Kidney (tissue), 14 donors: ENCODE results near the gene BRD3OS. TPM values are rescaled to one million over a fixed set of nuclear protein-coding genes. Genes with fewer than 3 reads are reported as not detected.
A peak's percentile ranks its signal among the peaks of the same experiment; 100 is the strongest.

ENCODE experiments used
- DNase-seq, 5 donors: peaks; one replicate each; pipeline ENCODE4 v3.0.0-alpha.2; 2013 to 2020
- FAIRE-seq: peaks from 2 replicates; lab custom pipeline; 2012; peaks lifted over from hg19 to GRCh38; lab: Jason Lieb, UNC
- H3K27ac ChIP-seq, 2 donors: one replicate each; pipeline ENCODE4 v1.7.0; 2013; ENCODE audit warnings: low read depth in 2 of 2, low read length in 2 of 2, inconsistent platforms in 1 of 2
- H3K27me3 ChIP-seq: one replicate; pipeline ENCODE4 v1.7.1; 2013; ENCODE audit warnings: low read length, inconsistent platforms; ENCODE audit not compliant: control insufficient read depth, insufficient read depth
- H3K36me3 ChIP-seq, 3 donors: one replicate each; pipeline versions ENCODE4 v1.7.0 to v1.7.1; 2013; ENCODE audit warnings: low read length in 3 of 3, control low read depth in 1 of 3, inconsistent platforms in 1 of 3; ENCODE audit not compliant: insufficient read depth in 3 of 3, control insufficient read depth in 2 of 3
- H3K4me1 ChIP-seq, 3 donors: one replicate each; pipeline versions ENCODE4 v1.7.0 to v1.7.1; 2013; ENCODE audit warnings: low read length in 3 of 3, inconsistent platforms in 1 of 3, low read depth in 1 of 3; ENCODE audit not compliant: control insufficient read depth in 2 of 3, insufficient read depth in 2 of 3
- H3K4me3 ChIP-seq, 3 donors: one replicate each; pipeline versions ENCODE4 v1.7.0 to v1.8.1; 2013; ENCODE audit warnings: low read length in 3 of 3, control low read depth in 1 of 3, inconsistent platforms in 1 of 3
- H3K9ac ChIP-seq, 3 donors: one replicate each; pipeline versions ENCODE4 v1.7.0 to v1.7.1; 2013; ENCODE audit warnings: low read length in 3 of 3, control low read depth in 1 of 3, inconsistent platforms in 1 of 3
- H3K9me3 ChIP-seq, 3 donors: one replicate each; pipeline versions ENCODE4 v1.7.0 to v1.7.1; 2013; ENCODE audit warnings: low read length in 3 of 3, control low read depth in 1 of 3, inconsistent platforms in 1 of 3; ENCODE audit not compliant: control insufficient read depth in 2 of 3, insufficient read depth in 1 of 3
- CTCF ChIP-seq: IDR thresholded peaks from 3 replicates; pipeline ENCODE4 v1.5.1; 2012; ENCODE audit warnings: mild to moderate bottlenecking, moderate library complexity, borderline replicate concordance; ENCODE audit not compliant: insufficient read depth; ENCODE audit errors: extremely low read depth
- intact Hi-C: fragments of 100-400 bp; cut with DNase I; formaldehyde crosslinking; loops from one replicate; pipeline ENCODE4 v1.11.1; 2022
- polyA plus RNA-seq: library from polyadenylated mRNA; stranded (reverse); fragments of 350-450 nt; fragmentation: Illumina TruSeq; extraction: RNeasy Lipid Tissue Mini Kit (QIAGEN cat#74804); gene quantifications from one replicate; pipeline ENCODE4 v1.2.3, GENCODE V29; 2014; ENCODE audit warnings: low read depth, low replicate concordance; ENCODE audit not compliant: insufficient read depth
- total RNA-seq: library from RNA; stranded (reverse); fragmentation: NEBNext Ultra II Directional; extraction: Animal tissue kit (Norgen Biotek cat#: 25700); gene quantifications from one replicate; pipeline ENCODE4 v1.2.1, GENCODE V29; 2021
- donor health status: control.
- donor health status: control.
- donor health status: control.
- donor health status: control.
- donor health status: control.
- donor health status: DM: yes; HTN: yes; CAD: no.
- donor health status: Normal renal cell carcinoma (clear cell type).

The BRD3OS gene
- total and polyA plus RNA-seq, 2 donors from 2014 or later, result 16.5 to 24.4 TPM

- FAIRE-seq (no peak), DNase-seq (peak in 1 of 5 donors; percentile 43)
- intact Hi-C loops, result no loop called here
- Histone ChIP-seq H3K27ac (no peak overlapping the region), H3K4me1 (no peaks in the 10 kb centered on the region), H3K9me3 (no peaks in the 10 kb centered on the region), H3K36me3 (peaks cover 6 to 31% (median 17%) of the 10 kb centered on the region in 3 donors), H3K4me3 (no peak overlapping the region), H3K27me3 (no peaks in the 10 kb centered on the region), H3K9ac (no peak overlapping the region)
- no peak for TF ChIP-seq CTCF
Measured at GRCh38 chr9:134039386-134040175, 14.3 kb downstream of the BRD3OS start.

- no peak for TF ChIP-seq CTCF
Measured at GRCh38 chr9:134040176-134040565, 14.9 kb downstream of the BRD3OS start.

DNA sequence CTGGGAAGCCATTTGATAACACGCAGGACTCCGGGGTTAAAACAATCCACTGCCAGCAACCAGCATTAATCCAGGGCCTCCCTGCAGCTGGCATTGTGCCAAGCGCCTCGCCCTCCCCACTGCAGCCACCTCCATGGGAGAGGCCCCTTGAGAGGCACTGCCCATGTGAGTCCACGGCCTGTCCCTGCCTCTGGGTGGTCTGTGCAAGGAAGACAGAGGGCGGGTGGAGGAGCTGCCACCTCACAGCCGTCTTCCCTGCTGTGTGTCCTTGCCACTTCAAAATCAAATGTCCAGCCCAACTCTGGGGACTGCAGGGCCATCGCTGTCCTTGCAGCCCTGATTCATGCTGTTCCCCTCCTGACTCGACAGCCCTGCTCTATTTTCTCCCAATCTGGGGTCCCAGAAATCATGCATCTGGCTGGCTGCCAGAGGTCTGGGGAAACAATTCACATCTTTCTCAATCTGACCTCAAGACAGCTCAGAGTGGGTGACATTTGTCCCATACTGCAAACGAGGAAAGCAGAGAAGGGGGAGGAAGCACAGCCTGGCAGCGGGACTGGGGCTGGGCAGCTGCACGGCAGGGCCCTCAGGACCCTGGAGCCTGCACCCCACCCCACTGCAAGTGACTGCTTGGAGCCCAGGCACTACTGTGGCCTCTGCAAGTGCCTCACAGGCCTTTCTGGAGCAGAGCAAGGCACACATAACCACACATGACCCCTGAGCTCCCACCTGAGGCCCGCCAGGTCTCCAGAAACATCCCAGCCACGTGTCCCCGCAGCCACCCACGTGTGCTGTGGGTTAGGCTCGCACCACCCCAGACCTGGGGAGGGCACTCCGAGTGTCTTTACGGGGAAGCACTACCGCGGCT, 15.7 kb downstream of the BRD3OS start:
- DNase-seq (peak in 1 of 5 donors; percentile 65), FAIRE-seq (no peak)
- peaks cover 8 to 23% (median 20%) of the 10 kb centered on the region in 3 donors for H3K36me3 ChIP-seq
- H3K9me3 ChIP-seq, result no peaks in the 10 kb centered on the region
- no peaks in the 10 kb centered on the region for H3K27me3 ChIP-seq
- TF ChIP-seq CTCF, result no peak
- no peak overlapping the region for H3K4me3 ChIP-seq
- H3K9ac ChIP-seq, result no peak overlapping the region
- H3K27ac ChIP-seq, result no peak overlapping the region
- intact Hi-C loops, result no loop called here
- no peaks in the 10 kb centered on the region for H3K4me1 ChIP-seq

More at GRCh38 chr9:134040176-134040565, 14.9 kb downstream of the BRD3OS start:
- H3K4me3 ChIP-seq, result no peak overlapping the region
- FAIRE-seq (no peak), DNase-seq (peak in 1 of 5 donors; percentile 49)
- peaks cover 8 to 31% (median 16%) of the 10 kb centered on the region in 3 donors for H3K36me3 ChIP-seq
- no peak overlapping the region for H3K9ac ChIP-seq
- H3K9me3 ChIP-seq, result no peaks in the 10 kb centered on the region
- H3K27me3 ChIP-seq, result no peaks in the 10 kb centered on the region
- no peaks in the 10 kb centered on the region for H3K4me1 ChIP-seq
- no peak overlapping the region for H3K27ac ChIP-seq
- intact Hi-C loops, result no loop called here
